ENCODE measurements around the gene DBI. TPM values are rescaled to one million over a fixed set of nuclear protein-coding genes. Genes with fewer than 3 reads are reported as not detected.

DBI gene
- total RNA-seq, 1 experiment from 2014 or later, result 230 TPM

GRCh38 chr2:119414894-119415293 is 48.1 kb downstream of the DBI start:
- ChIA-PET POLR2A (ENCODE audit: low non-redundant PET) (no interaction called here), CTCF (no interaction called here)
- intact Hi-C loops (cut with micrococcal nuclease; ENCODE audit: unreplicated experiment), result no loop called here
- no peak for DNase-seq (ENCODE audit: low spot score)
- no peak overlapping the region for H3K4me3 ChIP-seq (ENCODE audit: low read depth, low read length, poor library complexity, severe bottlenecking)
- BruUV-seq (replicated peaks), result no TSS peak
- H3K27me3 ChIP-seq (replicated peaks; ENCODE audit: insufficient read depth, low read depth, low read length, poor library complexity), result no peaks in the 10 kb centered on the region
- H3K27ac ChIP-seq (ENCODE audit: low read depth, low read length, poor library complexity, severe bottlenecking), result no peak overlapping the region
- TF ChIP-seq EZH2 (IDR thresholded peaks at IDR 0.05; ENCODE audit: borderline replicate concordance, low read depth, low read length, poor library complexity, severe bottlenecking) (no peak), CTCF (conservative IDR thresholded peaks at IDR 0.05; ENCODE audit: low read depth, low read length) (no peak)
- peaks cover 3% of the 10 kb centered on the region for H3K4me1 ChIP-seq (ENCODE audit: insufficient read depth, low read length, poor library complexity, severe bottlenecking)
- H3K36me3 ChIP-seq (ENCODE audit: insufficient read depth, low read length, poor library complexity, severe bottlenecking), result no peaks in the 10 kb centered on the region
- no peaks in the 10 kb centered on the region for H3K9me3 ChIP-seq (ENCODE audit: low read depth, low read length, poor library complexity, severe bottlenecking)

GRCh38 chr2:119415630-119416029 is 48.9 kb downstream of the DBI start:
- Histone ChIP-seq H3K27ac (ENCODE audit: low read depth, low read length, poor library complexity, severe bottlenecking) (no peak overlapping the region), H3K9me3 (ENCODE audit: low read depth, low read length, poor library complexity, severe bottlenecking) (no peaks in the 10 kb centered on the region), H3K4me3 (ENCODE audit: low read depth, low read length, poor library complexity, severe bottlenecking) (no peak overlapping the region), H3K4me1 (ENCODE audit: insufficient read depth, low read length, poor library complexity, severe bottlenecking) (peaks cover 3% of the 10 kb centered on the region), H3K27me3 (replicated peaks; ENCODE audit: insufficient read depth, low read depth, low read length, poor library complexity) (no peaks in the 10 kb centered on the region), H3K36me3 (ENCODE audit: insufficient read depth, low read length, poor library complexity, severe bottlenecking) (no peaks in the 10 kb centered on the region)
- TF ChIP-seq EZH2 (IDR thresholded peaks at IDR 0.05; ENCODE audit: borderline replicate concordance, low read depth, low read length, poor library complexity, severe bottlenecking) (no peak), CTCF (conservative IDR thresholded peaks at IDR 0.05; ENCODE audit: low read depth, low read length) (no peak)
- intact Hi-C loops (cut with micrococcal nuclease; ENCODE audit: unreplicated experiment), result no loop called here
- CTCF ChIA-PET, result no interaction called here
- POLR2A ChIA-PET (ENCODE audit: low non-redundant PET), result no interaction called here
- no peak for DNase-seq (ENCODE audit: low spot score)
- no TSS peak for BruUV-seq (replicated peaks)

- BruUV-seq (replicated peaks), result no TSS peak
- POLR2A ChIA-PET (ENCODE audit: low non-redundant PET), result interaction anchor here (0.6 kb wide), 1 partner anchor 143 kb away, joined by 4 read pairs; no protein-coding TSS in a partner anchor
Observed at GRCh38 chr2:119416299-119416923, 49.6 kb downstream of the DBI start.

More at GRCh38 chr2:119416299-119416923, 49.6 kb downstream of the DBI start:
- H3K4me1 ChIP-seq (ENCODE audit: insufficient read depth, low read length, poor library complexity, severe bottlenecking), result peaks cover 3% of the 10 kb centered on the region
- no peaks in the 10 kb centered on the region for H3K9me3 ChIP-seq (ENCODE audit: low read depth, low read length, poor library complexity, severe bottlenecking)
- no peaks in the 10 kb centered on the region for H3K36me3 ChIP-seq (ENCODE audit: insufficient read depth, low read length, poor library complexity, severe bottlenecking)
- H3K27ac ChIP-seq (ENCODE audit: low read depth, low read length, poor library complexity, severe bottlenecking), result no peak overlapping the region
- no peak overlapping the region for H3K4me3 ChIP-seq (ENCODE audit: low read depth, low read length, poor library complexity, severe bottlenecking)
- no peak for DNase-seq (ENCODE audit: low spot score)
- no peak for TF ChIP-seq CTCF (conservative IDR thresholded peaks at IDR 0.05; ENCODE audit: low read depth, low read length)
- no peak for TF ChIP-seq EZH2 (IDR thresholded peaks at IDR 0.05; ENCODE audit: borderline replicate concordance, low read depth, low read length, poor library complexity, severe bottlenecking)
- H3K27me3 ChIP-seq (replicated peaks; ENCODE audit: insufficient read depth, low read depth, low read length, poor library complexity), result no peaks in the 10 kb centered on the region
- intact Hi-C loops (cut with micrococcal nuclease; ENCODE audit: unreplicated experiment), result no loop called here
- CTCF ChIA-PET, result interaction anchor here (1.4 kb wide), 1 partner anchor 60 kb away, joined by 4 read pairs; no protein-coding TSS in a partner anchor
